ENCODE data around the gene ARVCF. TPM values are rescaled to one million over a fixed set of nuclear protein-coding genes. Genes with fewer than 3 reads are reported as not detected.

ARVCF gene
- total and polyA plus RNA-seq, 8 donors = 18.2 to 40.3 (median 24.4) TPM

GRCh38 chr22:20035375-20036083 is 18.9 kb upstream of the ARVCF start:
- H3K27me3 ChIP-seq = no peaks in the 10 kb centered on the region
- intact Hi-C loops (cut with DNase I) = no loop called here
- H3K9me3 ChIP-seq = no peaks in the 10 kb centered on the region
- ATAC-seq = no peak
- no peak overlapping the region for H3K4me3 ChIP-seq
- TF ChIP-seq CTCF (IDR thresholded peaks at IDR 0.05) = no peak
- H3K27ac ChIP-seq = no peak overlapping the region
- H3K36me3 ChIP-seq = peaks cover 0 to 75% of the 10 kb centered on the region in 2 donors
- peaks cover 0 to 21% of the 10 kb centered on the region in 2 donors for H3K4me1 ChIP-seq
- no peak for DNase-seq

GRCh38 chr22:20034143-20034542 is 17.5 kb upstream of the ARVCF start:
- intact Hi-C loops (cut with DNase I) = no loop called here
- ATAC-seq = no peak
- peaks cover 0 to 21% of the 10 kb centered on the region in 2 donors for H3K4me1 ChIP-seq
- H3K9me3 ChIP-seq = no peaks in the 10 kb centered on the region
- H3K36me3 ChIP-seq = peaks cover 0 to 61% of the 10 kb centered on the region in 2 donors
- no peak for TF ChIP-seq CTCF (IDR thresholded peaks at IDR 0.05)
- no peaks in the 10 kb centered on the region for H3K27me3 ChIP-seq
- no peak overlapping the region for H3K4me3 ChIP-seq
- no peak for DNase-seq
- no peak overlapping the region for H3K27ac ChIP-seq

GRCh38 chr22:20033045-20033706 is 16.6 kb upstream of the ARVCF start:
- H3K27me3 ChIP-seq = no peaks in the 10 kb centered on the region
- intact Hi-C loops (cut with DNase I) = no loop called here
- H3K4me3 ChIP-seq = no peak overlapping the region
- H3K36me3 ChIP-seq = peaks cover 0 to 52% of the 10 kb centered on the region in 2 donors
- H3K27ac ChIP-seq = no peak overlapping the region
- no peak for TF ChIP-seq CTCF (IDR thresholded peaks at IDR 0.05)
- ATAC-seq (peak; percentile 8), DNase-seq (no peak)
- peaks cover 0 to 30% of the 10 kb centered on the region in 2 donors for H3K4me1 ChIP-seq
- no peaks in the 10 kb centered on the region for H3K9me3 ChIP-seq

GRCh38 chr22:20032407-20032991 is 15.9 kb upstream of the ARVCF start:
- no peak for DNase-seq
- Histone ChIP-seq H3K36me3 (peaks cover 0 to 45% of the 10 kb centered on the region in 2 donors), H3K27me3 (no peaks in the 10 kb centered on the region), H3K4me3 (no peak overlapping the region), H3K27ac (no peak overlapping the region), H3K4me1 (peaks cover 0 to 31% of the 10 kb centered on the region in 2 donors), H3K9me3 (no peaks in the 10 kb centered on the region)
- intact Hi-C loops (cut with DNase I) = no loop called here
- no peak for TF ChIP-seq CTCF (IDR thresholded peaks at IDR 0.05)
- peak; percentile 51 for ATAC-seq
